SIG-M5 (cell line): Measurements from ENCODE around the gene MAGI1.
"Not testable (repeated sequence)": the region's sequence is repeated elsewhere in the genome, so short reads cannot be mapped to it uniquely, and the experiment has no call there.

Experiments
- DNase-seq: peaks from one replicate; lab custom pipeline; 2025; lab: John Stamatoyannopoulos, UW

Gene MAGI1

GRCh38 chr3:65748326-65748725 lies 290.4 kb downstream of the MAGI1 start:
- no peak for DNase-seq

- no peak for DNase-seq
Observed at GRCh38 chr3:65746848-65747247, 291.9 kb downstream of the MAGI1 start.

- no peak for DNase-seq
Observed at GRCh38 chr3:65745306-65745705, 293.4 kb downstream of the MAGI1 start.

- no peak for DNase-seq
Observed at GRCh38 chr3:65742914-65743313, 295.8 kb downstream of the MAGI1 start.

DNA sequence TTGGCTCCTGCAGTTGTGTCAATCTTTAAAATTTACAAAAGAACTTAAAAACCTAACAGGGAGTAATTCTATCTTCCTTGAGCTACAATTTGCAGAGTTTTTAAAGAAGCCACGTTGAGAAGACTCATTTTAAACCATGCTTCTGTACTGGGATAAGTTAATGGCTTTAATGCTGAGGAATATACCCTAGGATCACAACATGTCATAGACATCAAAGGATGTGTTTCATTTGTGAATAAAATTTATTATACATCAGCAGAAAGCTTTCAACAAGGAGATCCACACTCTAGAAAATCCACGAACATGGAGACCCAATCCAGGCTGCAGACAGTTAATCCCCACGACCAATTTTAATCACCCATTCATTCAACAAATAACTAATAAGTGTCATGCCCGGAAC lies 297.2 kb downstream of the MAGI1 start:
- no peak for DNase-seq

- no peak for DNase-seq
Observed at GRCh38 chr3:65739901-65740541, 298.7 kb downstream of the MAGI1 start.

GRCh38 chr3:65734792-65735191 lies 303.9 kb downstream of the MAGI1 start:
- DNase-seq = no peak

- no peak for DNase-seq
Observed at GRCh38 chr3:65734382-65734781, 304.3 kb downstream of the MAGI1 start.

- no peak for DNase-seq
Observed at GRCh38 chr3:65733459-65733858, 305.3 kb downstream of the MAGI1 start.

DNA sequence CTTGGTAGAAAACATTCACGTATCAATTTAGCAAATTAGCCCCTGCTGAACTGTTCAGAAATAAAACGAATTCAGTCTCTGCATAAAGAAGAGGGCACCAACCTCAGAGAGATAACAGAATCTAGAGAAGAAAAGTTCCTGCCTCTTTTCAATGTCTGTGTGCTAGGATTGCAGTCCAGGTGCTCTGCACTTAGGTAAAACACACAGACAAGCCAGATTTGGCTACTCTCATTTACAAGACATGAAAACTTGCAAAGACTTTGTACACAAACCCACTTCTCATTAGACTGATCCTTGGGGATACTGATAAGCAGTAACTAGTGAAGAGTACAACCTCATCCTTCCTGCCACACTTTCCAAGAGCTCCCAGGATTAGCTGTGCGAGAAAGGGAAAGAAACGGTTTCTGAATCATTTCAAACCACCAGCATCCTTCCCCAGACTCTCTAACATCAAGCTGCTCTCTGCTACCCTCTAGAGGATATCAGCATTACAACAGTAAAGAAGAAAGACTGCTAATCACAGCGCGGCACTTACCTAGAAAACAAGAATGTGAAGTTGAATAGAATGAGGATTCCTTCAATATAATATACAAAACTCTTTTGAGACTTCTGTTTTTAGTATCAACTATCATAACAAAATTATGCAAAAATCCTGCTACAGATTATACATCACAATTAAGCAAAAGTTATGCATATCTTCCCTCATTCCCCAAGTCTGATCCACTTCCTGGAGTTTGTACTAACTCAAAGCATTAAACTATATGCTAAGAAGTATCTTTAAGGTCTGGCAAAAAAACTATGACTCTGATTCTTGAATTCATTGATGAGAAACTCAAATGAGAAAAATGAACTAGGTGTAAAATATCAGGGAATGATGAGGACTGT lies 306.4 kb downstream of the MAGI1 start:
- no peak for DNase-seq

DNA sequence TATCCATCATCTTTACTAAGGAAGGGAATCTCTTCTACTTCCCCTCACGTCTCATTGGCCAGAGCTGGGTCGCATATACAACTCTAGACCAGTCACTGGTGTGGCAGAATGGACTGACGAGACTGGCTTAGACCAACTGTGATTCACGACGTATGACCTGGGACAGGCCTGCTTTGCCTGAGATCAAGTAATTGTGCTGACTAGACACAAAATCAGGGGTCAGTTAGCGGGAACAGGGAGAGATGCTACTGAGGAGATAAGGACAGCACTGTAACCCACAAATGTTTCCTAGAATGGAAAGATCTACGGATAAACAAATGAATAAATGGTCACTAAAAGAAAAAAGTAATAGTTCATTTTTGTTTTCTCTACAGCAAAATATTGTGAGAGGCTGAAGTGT lies 308.3 kb downstream of the MAGI1 start:
- DNase-seq = no peak

GRCh38 chr3:65729973-65730372 lies 308.7 kb downstream of the MAGI1 start:
- no peak for DNase-seq

DNA sequence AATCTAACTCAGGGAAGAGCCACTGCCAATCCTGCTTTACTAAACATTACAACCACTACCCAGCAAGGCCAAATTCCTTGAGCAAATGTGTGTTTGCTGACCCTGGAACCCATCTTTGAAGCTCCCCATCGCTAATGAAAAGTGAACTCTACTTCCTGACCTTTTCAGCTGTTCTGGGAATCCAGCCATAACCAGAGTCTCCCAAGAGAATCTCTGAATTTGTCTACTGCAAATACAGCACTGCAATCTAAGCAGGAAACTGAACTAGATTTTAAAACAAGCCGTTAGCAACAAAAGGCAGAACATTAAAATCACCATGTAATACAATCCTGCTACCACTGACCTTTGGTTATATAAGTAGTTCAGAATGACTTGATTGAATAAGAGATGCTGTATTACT lies 309.2 kb downstream of the MAGI1 start:
- no peak for DNase-seq

- no peak for DNase-seq
Observed at GRCh38 chr3:65728138-65728537, 310.6 kb downstream of the MAGI1 start.

DNA sequence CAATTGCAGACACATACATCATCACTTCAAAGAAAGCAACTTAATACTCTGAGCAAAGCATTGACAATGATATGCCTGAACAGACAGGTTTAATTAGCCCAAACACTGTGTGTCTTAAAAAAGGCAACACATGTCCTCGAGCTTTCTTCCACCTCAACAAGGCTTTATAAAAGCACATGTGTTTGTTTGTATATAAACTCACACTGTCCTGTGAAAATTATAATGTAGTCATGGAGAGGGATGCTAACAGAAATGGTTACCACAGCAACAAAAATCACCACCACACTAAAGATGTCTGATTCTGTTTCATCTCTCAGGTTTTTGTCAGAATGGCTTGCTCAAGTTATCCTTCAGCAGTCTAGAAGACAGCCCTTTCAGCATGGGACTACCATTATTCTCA lies 314.7 kb downstream of the MAGI1 start:
- DNase-seq = no peak

- DNase-seq = no peak
Observed at GRCh38 chr3:65723011-65723410, 315.7 kb downstream of the MAGI1 start.

DNA sequence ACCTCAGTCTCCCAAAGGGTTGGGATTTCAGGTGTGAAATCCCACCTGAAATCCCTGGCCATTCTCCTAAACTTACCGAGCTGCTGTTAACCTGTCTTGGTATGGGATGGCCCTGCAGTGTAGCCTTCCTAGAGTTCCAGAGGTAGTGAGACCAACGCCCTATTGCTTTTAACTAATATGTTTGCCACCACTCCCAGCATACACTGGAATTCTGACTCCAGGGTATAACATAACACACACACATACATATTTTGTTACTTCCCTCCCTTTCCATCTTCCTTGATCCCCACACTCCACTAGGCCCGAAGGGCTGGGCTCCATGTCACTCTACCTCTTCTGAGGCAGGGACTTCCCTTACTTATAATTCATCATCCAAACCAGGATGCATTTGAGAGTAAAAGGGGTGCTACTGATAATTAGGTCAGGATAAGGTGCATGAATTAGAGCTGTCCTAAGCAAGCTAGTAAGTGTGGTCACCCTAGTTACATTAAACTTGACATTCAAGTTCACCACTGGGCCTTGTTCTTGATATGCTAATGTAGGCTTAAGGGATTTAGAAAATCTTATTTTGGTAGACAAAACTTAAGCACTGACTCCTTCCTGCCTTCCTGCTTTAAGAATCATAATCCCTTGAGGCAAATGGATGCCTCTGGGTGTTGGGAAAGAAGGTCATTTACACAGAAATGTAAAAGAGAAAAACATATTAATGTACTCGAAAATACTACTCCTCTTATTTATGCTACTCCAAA lies 317.6 kb downstream of the MAGI1 start:
- no peak for DNase-seq

- DNase-seq = not testable (repeated sequence)
Observed at GRCh38 chr3:65719639-65720038, 319.1 kb downstream of the MAGI1 start.

DNA sequence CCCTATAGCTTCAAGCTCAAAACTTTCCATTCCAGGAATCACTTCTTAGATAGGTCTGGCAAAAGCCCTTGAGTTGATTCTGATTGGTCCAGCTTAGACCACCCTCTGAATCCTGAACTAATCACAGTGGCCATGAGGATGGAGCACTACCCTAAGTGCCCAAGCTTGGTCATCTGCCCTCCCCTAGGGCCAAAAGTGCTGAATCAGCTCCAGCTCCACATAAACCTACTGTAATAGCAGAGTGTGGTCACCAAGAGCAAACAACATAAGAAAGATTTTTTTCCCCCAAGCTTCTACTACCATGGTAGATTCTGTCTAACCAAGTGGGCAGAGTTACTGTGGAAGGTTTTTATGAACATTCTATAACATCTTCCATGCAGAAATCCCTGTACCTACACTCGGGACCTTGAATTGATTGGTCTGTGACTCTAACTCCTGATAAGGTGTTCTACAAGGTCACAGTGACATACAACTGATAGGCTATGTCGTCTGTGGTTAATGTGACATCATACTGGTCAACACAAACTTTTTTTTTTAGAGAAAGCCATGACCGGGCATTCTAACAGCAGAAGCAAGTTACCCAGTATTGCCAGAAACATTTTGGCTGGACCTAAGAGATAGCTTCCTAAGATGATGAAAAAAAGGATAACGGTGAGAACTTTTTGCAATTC lies 320.9 kb downstream of the MAGI1 start:
- no peak for DNase-seq

GRCh38 chr3:65716071-65716751 lies 322.5 kb downstream of the MAGI1 start:
- DNase-seq = no peak

- DNase-seq = no peak
Observed at GRCh38 chr3:65714134-65714533, 324.6 kb downstream of the MAGI1 start.

DNA sequence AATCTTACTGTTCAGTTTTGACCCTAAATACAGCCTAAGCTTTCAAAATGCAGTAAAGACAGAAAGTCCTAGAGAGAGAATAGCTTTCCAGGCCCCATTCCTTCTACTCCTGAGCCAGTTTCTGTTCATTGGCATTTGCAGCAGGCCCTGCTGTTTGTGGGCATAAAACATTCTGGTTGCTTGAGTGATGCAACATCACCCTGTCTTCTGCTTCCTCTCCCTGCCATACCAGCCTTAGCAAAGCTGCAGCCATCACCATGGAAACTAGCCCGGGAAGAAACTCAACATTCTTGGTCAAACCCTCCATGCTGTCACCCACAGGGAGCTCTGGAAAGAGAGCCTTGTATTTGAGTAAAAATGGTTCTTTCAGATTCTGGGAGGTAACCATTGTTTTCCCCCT lies 325.7 kb downstream of the MAGI1 start:
- DNase-seq = no peak
